Activated T-cell treated with anti-CD3 and anti-CD28 coated beads for 4 hours (primary cell): ENCODE data around the gene RALGAPA1.
"Not testable (repeated sequence)": the region's sequence is repeated elsewhere in the genome, so short reads cannot be mapped to it uniquely, and the experiment has no call there.

Experiments used
- DNase-seq: peaks from one replicate; pipeline ENCODE4 v3.0.0-alpha.2; 2020

RALGAPA1 gene

DNA sequence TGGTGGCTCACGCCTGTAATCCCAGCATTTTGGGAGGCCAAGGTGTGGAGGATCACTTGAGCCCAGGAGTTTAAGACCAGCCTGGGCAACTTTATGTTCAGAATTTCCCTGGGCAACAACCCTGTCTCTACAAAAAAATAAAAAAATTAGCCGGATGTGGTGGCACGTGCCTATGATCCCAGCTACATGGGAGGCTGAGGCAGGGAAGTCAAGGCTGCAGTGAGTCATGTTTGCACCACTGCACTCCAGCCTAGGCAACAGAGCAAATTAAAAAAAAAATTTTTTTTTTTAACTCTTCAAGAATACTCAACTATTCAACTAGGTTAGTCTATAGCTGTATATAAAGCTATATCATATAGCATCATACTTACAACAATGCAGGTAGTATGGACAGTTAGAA is 113.0 kb downstream of the RALGAPA1 start:
- DNase-seq = no peak

DNA sequence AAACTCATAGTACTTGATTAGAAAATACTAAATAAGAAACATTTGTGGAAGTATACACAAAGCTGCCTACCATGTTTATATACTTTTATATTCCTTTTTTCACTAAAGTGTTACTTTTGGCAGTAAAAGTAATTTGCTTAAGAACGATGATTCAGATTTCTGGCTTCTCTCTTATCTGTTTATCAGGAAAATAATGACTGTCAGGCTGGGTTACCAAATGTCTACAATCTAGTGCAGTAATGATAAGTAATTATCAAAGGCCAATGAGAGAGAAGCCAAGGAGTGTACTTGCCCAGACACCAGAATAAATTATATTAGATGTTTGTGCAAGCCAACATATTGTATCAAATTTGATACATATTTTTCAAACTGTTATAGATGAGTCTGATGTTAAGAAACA is 113.4 kb downstream of the RALGAPA1 start:
- no peak for DNase-seq

DNA sequence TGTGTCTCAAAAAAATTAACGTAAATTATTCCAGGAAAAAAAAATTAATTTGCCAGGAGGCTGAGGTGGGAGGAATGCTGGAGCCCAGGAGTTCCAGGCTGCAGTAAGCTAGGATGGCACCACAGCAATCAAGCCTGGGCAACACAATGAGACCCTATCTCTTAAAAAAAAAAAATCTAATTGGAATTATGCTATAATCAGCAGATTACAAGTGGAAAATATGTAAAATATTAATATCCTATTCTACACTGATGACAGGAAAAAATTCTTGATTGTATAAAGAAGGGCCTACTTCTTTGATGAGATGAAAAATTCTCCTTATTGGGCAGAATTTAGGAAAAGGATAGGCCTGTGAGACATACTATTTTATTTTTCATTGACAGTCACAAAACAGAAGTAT is 114.0 kb downstream of the RALGAPA1 start:
- no peak for DNase-seq

DNA sequence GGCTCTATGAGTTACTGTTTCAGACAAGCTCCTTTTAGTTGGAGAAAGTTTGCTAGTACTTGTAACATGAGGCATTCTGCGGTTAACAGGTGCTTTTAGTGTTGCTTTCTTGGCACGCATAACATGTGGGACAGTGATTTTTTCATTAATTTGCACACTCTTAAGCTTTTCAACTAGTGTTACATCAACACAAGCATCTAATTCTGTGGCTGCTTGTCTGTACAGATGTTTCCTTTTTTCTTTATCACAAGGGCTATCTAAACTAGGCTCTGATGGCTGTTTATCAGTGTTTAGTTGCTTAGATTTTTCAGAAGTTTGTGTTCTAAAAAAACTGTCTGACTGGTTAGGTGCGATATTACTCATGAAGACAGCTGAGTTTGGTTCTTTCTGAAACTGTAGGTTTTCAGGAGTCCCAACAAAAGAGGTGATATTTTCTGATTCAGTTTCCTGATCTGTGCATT is 120.1 kb downstream of the RALGAPA1 start:
- no peak for DNase-seq

DNA sequence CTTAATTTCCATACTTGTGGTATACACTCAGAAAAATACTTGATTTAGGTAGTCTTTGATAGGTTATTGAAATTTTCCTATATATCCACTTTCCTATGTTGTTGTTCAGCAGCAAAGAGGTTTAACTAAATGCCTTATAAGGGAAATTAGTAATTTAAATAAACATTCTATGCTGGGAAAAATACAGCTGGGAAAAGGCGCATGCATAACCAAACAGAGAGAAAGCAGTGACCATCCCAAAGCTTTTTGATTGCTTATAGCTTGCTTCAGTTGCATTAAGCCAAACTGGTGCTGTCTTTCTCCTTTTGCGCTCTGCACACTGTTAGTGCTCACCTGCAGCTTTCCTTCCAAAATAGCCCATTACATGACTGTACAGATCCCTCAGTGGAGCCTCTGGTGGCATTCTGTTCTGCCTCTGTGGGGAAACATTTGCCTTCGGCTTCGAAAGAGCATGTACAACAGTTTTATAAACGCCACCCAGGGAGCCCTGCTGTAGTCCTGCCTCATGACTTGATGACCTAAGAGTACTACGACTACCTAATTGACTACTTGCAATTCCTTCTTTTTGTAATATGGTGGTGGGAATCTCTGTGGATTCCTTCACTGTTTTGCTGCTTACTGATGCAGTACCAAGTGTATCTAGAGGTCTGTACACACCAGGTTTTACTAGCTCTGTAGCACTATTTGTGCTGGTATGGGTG is 120.8 kb downstream of the RALGAPA1 start:
- no peak for DNase-seq

DNA sequence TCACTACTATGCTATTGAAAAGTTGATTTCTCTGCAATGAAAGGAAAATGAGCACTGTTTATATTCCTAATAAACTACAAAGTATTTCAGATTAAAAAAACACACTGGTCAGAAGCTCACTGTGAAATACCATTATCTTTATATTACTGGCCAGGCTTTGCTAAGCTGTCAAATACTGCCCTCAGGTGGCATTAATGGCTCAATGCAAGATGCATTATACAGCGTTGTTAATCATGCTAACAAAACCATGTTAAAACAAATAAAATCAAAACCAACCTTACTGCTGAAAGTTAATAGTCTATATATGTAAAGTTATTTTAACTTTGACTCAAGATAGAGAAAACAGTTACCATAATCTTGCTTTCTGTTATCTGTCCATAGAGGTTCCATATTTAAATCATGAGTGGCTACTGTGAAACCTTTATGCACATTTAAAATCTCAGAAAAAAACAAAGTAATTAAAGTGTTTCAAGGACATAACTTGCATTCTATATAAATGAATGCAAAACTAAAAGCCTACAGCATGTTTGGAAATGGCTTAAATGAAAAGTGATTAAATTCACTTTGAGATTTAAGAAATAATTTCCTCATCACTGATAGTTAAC is 121.7 kb downstream of the RALGAPA1 start:
- DNase-seq = no peak

DNA sequence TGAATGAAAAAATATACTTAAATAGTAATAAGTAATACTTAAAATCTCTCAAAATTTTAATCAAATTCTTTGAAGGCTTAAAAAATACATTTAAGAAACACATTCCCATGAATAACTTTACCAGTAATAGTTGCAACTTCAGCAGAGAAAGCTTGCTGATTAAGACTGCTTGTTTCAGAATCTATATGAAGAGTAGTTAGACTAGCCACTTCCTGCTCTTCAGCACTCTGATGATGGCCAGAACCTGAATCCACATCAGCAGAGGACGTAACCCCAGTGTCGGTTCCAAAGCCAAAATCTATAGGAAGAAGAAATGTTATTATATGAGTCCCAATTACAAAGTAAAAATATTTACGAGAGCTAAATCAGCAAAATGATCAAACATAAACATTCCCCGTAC is 125.4 kb downstream of the RALGAPA1 start:
- DNase-seq = not testable (repeated sequence)

DNA sequence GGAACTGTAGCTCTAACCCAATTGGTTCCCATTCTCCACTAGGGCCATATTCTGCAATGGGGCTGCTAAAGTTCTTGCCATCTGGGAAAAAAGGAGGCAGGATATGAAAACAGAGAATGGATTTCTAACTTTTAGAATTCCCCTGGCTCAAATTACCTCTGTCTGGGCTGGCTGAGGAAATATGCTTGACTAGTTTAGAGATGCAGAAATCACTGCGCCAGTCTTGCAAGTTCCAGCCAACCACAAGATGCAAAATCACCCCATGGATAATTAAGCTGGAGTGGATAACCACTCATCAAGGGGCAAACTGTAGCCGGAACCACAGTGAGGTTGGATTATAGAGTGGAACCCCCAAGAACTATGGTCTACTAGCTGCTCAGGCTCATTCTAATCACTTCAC is 126.3 kb downstream of the RALGAPA1 start:
- no peak for DNase-seq

DNA sequence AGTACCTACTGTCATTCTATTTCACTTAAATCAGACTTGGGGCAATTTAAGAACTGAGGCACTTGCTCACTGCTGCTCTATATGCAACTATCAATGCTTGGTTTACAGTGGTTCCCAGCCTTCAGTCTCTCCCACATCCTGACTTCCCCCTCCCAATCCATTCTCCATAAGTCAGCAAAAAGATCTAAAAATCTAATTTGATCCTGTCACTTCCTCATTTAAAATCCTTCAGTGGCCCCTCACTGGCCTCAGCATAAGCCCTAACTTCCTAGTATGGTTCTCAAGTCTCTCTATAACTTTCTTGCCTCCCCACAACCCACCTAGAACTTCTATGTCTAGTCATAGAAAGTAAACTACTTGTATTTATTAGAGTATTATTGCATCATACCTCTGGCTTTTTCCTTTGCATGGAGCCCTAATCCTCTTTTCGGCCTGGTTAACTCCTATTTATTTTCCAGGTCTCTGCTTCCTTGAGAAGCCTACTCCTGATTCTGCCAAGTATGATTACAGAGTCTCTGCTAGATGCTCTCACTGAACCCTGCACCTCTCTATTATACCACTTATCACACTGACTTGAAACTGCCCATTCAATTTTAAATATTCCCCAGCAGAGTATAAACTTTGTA is 130.6 kb downstream of the RALGAPA1 start:
- DNase-seq = no peak

DNA sequence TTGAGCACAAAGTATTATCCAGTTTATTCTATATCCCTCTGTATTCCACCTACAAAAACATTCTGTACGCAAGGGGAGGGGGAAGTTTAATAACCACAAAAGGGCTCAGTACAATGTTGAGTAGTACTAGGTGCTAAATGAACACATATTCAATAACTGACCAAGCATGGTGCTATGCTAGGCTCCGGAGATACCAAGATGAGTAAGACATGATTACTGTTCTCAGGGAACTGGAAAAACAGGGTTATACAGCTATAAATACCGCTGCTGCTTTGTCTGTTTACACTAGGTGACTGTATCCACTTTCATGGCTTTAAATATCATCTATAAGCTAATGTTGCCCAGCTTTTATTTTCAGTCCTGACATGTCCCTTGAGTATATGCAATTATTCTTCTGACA is 139.3 kb downstream of the RALGAPA1 start:
- no peak for DNase-seq

DNA sequence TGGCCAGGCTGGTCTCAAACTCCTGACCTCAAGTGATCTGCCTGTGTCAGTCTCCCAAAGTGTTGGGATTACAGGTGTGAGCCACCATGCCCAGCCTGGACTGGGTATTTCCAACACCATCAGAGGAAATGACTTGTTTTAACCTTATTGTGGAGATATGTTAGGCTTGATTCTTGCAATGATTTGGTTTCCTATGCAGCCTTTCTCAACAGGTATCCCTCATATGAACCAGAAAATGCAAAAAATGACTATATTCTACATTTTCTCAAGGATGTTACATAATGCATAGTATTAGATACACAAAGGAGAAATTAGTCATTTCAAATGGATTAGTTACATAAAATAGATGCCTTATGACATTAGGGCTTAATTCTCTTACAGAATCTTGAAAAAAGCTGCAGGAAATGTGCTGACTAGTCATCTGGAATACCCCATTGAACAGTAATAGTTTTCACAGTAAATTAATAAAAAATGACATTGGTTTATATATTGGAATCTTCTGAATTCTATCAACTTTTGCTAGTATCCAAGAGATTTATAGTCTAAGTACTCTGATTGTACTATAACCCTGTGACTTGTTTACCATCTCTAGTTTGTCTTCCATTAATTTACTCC is 142.6 kb downstream of the RALGAPA1 start:
- DNase-seq = no peak

DNA sequence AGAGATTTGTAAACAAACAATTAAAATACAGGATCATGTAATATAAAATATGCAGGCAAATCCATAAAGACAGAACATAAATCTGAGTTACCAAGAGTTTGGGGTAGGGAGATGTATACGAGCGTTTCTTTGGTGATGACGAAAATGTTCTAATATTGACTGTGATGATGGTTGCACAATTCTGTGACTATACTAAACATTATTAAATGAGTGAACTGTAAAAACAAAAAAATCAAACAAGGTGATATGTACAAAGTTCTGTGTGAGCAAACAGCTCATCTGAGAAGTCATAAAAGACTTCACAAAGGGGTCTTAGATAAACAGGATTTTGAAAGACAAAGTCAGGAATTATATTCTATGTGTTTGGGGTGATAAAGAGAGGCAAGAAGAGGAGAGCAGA is 147.2 kb downstream of the RALGAPA1 start:
- no peak for DNase-seq

DNA sequence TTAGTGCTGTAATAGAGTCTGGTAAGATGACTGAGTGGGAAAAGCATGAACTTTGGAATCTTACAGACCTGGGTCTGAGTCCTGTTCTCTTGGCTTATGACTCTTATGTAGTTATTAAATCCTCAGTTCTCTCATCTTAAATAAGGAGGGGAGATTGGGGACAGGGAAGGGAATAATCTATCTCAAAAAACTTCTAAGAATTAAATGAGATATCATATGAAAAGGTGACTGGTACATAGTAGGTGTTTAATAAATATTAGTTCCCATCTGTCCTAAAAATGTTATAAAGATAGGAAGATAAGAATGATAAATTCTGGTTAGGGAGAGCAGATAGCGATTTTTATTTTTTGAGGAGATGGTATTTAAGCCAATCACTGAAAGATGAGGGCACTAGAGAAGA is 156.1 kb downstream of the RALGAPA1 start:
- DNase-seq = no peak

DNA sequence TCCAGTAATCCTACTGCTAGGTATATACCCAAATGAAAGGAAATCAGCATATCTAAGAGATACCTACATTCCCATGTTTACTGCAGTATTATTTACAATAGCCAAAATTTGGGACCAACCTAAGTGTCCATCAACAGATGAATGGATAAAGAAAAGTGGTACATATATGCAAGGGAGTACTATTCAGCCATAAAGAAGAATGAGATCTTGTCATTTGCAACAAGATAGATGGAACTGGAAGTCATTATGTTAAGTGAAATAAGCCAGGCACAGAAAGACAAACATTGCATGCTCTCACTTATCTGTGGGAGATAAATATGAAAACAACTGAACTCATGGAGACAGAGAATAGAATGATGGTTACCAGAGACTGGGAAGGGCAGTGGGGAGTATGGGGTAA is 165.6 kb downstream of the RALGAPA1 start:
- DNase-seq = no peak

DNA sequence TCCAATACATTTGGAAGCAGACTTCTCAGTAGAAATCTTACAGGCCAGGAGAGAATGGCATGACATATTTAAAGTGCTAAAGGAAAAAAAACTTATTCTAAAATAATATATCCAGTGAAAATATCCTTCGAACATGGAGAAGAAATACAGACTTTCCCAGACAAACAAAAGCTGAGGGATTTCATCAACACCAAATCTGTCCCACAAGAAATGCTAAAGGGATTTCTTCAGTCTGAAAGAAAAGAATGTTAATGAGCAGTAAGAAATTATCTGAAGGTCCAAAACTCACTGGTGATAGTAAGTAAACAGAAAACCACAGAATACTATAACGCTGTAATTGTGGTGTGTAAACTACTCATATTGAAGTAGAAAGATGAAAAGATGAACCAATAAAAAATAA is 171.2 kb downstream of the RALGAPA1 start:
- DNase-seq = no peak

DNA sequence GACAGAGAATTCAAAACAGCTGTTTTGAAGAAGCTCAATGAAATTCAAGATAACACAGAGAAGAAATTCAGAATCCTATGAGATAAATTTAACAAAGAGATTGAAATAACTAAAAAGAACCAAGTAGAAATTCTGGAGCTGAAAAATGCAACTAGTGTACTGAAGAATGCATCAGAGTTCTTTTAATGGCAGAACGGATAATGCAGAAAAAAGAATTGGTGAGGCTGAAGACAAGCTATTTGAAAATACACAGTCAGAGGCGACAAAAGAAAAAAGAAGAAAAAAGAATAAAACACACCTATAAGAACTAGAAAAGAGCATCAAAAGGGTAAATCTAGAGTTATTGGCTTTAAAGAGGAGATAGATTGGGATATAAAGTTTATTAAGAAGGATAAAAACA is 171.8 kb downstream of the RALGAPA1 start:
- no peak for DNase-seq

DNA sequence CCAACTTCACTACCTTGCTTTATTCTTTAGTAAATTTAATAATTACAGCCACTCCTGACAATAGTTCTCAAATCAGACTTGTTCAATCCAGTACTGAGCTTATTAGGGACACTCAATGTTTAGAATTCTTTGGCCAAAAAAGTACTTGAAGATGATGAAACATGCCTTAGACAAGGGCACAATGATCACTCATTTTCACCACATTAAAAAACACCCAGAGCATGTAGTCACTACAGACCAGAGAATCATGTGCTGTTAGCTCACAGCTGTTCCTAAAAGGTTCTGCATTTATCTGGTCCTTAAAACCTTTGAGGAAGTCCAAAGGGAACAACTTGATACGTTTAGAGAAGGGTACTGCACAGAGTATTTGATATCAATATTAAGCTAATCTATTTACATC is 176.4 kb downstream of the RALGAPA1 start:
- DNase-seq = no peak

DNA sequence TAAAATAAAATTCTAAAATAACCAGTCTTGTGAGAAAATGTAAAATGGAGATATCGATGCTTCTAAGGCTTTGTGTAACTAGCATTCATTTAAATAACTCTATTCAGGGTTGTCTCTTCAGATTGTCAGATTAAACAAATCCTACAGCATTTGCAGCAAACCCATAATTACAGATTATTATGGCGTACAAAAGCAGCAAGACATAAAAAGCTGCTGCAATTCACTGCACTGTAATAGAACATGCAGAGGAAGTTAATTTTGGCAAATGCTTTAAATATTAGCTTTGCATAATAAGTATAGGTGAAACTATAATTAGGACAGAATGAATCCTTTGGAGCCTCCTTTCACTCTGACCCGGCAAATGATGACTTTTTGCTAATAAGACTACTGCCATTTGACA is 176.8 kb downstream of the RALGAPA1 start:
- no peak for DNase-seq

DNA sequence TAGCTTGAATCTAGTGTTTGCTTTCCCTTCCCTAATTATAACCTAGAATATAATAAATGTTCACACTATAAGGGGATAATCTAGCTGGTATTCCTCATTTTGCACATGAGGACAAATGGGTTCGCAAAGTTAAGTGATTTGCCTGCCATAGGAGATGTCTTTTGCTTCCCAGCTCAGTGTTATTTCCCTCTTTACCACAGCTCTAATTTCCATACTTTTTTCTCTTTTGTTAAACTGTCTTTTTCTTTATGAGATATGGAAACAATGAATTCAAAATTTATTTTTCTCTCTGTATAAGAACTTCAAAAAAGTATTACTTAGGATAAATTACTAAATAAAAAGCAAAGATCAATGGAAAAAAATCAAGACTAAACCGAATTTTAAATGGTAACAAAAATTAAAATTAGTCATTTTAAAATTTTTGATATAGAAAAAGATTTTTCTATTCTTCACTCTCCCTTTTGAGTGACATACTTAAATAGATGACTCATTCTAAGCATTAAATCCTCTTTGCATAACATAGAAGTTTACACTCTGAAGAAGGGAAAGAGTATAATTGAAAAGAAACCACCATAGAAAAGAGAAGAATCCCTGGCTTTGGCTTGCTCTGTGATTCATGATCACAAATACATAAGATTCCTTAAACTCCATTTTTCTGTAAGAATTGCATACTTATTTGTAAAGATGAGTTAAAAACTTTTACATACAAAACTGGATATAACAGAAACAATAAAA is 177.9 kb downstream of the RALGAPA1 start:
- DNase-seq = no peak

DNA sequence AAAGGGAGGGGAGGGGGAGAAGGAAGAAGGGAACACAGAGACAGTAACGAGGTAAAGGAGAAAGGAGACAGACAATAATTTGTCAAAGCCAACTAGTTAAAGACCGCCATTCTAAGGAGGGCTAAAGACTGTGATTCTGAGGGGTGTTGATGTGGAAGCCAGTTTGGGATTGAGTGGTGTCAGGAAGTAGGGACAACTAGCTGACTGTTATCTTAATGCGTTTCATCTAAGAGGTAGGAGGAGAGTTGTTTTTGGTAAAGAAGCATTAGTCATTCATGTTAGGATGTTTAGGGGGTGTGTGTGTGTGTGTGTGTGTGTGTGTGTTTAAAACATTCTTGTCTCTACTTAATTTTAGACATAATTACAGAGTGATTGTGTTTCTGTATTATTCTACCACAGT is 180.1 kb downstream of the RALGAPA1 start:
- no peak for DNase-seq

DNA sequence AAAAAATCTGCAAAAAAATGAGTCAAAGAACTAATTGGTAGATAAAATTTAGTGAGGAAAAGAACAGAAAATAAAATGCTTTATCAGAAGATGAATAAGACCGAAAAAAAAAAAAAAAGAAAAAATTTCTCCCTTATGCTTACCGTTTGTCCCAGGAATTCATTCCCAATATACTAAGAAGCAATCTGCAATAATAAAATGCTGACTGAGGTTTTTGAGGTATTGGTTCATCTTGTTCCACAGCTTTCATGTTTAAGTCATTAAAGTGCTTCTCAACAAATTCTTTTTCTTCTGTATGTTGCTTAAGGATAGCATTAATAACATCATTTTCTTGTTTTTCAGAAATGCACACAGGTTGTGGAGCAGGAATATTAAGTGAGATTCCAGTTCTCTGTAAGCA is 182.1 kb downstream of the RALGAPA1 start:
- DNase-seq = not testable (repeated sequence)

DNA sequence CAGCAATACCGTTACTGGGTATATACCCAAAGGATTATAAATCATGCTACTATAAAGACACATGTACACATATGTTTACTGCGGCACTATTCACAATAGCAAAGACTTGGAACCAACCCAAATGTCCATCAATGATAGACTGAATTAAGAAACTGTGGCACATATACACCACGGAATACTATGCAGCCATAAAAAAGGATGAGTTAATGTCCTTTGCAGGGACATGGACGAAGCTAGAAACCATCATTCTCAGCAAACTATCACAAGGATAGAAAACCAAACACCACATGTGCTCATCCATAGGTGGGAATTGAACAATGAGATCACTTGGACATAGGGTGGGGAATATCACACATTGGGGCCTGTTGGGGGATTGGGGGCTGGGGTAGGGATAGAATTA is 187.1 kb downstream of the RALGAPA1 start:
- not testable (repeated sequence) for DNase-seq

DNA sequence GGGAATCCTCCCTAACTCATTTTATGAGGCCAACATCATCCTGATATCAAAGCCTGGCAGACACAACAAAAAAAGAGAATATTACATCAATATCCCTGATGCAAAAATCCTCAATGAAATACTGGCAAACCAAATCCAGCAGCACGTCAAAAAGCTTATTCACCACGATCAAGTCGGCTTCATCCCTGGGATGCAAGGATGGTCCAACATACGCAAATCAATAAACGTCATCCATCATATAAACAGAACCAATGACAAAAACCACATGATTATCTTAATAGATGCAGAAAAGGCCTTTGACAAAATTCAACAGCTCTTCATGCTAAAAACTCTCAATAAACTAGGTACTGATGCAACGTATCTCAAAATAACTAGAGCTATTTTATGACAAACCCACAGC is 189.1 kb downstream of the RALGAPA1 start:
- not testable (repeated sequence) for DNase-seq
